Left ventricle myocardium inferior (tissue), 1 donor: Measurements from ENCODE around the gene ERAL1. TPM values are rescaled to one million over a fixed set of nuclear protein-coding genes. Genes with fewer than 3 reads are reported as not detected.

Experiments used
- DNase-seq: peaks from one replicate; pipeline ENCODE4 v3.0.0-alpha.2; 2020
- H3K27ac ChIP-seq: fragments of 200-600 bp; replicated peaks from 2 replicates; pipeline ENCODE4 v1.8.0; 2021
- H3K27me3 ChIP-seq: fragments of 200-600 bp; 2 replicates; pipeline ENCODE4 v1.8.0; 2021; ENCODE audit warnings: low read depth
- H3K36me3 ChIP-seq: fragments of 200-600 bp; 2 replicates; pipeline ENCODE4 v1.8.0; 2021
- H3K4me1 ChIP-seq: fragments of 200-600 bp; 2 replicates; pipeline ENCODE4 v1.8.0; 2021
- H3K4me3 ChIP-seq: fragments of 200-600 bp; 2 replicates; pipeline ENCODE4 v1.8.0; 2021; ENCODE audit warnings: mild to moderate bottlenecking, moderate library complexity
- H3K9me3 ChIP-seq: fragments of 200-600 bp; replicated peaks from 2 replicates; pipeline ENCODE4 v1.8.0; 2021
- CTCF ChIP-seq: fragments of 200-600 bp; IDR thresholded peaks from 2 replicates; pipeline ENCODE4 v1.8.0; 2021; ENCODE audit warnings: antibody characterized with exemption, mild to moderate bottlenecking, borderline replicate concordance
- intact Hi-C: fragments of 100-400 bp; cut with micrococcal nuclease; formaldehyde crosslinking; loops from one replicate; pipeline ENCODE4 v1.11.0; 2022
- total RNA-seq: library from RNA; stranded (reverse); fragmentation: NEBNext Ultra II Directional; extraction: Animal tissue kit (Norgen Biotek cat#: 25700); gene quantifications from one replicate; pipeline ENCODE4 v1.2.1, GENCODE V29; 2021
- donor health status: DM: no; HTN: yes; CAD: no; lungs with severe emphysema.

ERAL1 gene
- total RNA-seq, 1 donor from 2014 or later: 35.4 TPM

- H3K27me3 ChIP-seq: no peaks in the 10 kb centered on the region
- TF ChIP-seq CTCF: no peak
- intact Hi-C loops: no loop called here
- H3K4me3 ChIP-seq: no peak overlapping the region
- no peak overlapping the region for H3K27ac ChIP-seq
- H3K36me3 ChIP-seq: peaks cover 70% of the 10 kb centered on the region
- H3K9me3 ChIP-seq: no peaks in the 10 kb centered on the region
- H3K4me1 ChIP-seq: peaks cover 19% of the 10 kb centered on the region
- no peak for DNase-seq
These were observed 27.5 kb downstream of the ERAL1 start for GRCh38 chr17:28882154-28882895.

GRCh38 chr17:28883967-28884702 lies 29.3 kb downstream of the ERAL1 start:
- Histone ChIP-seq H3K4me3 (no peak overlapping the region), H3K9me3 (no peaks in the 10 kb centered on the region), H3K27me3 (no peaks in the 10 kb centered on the region), H3K27ac (no peak overlapping the region), H3K36me3 (peaks cover 64% of the 10 kb centered on the region), H3K4me1 (peaks cover 19% of the 10 kb centered on the region)
- intact Hi-C loops: no loop called here
- DNase-seq: no peak
- TF ChIP-seq CTCF: no peak

- intact Hi-C loops: no loop called here
- H3K36me3 ChIP-seq: peaks cover 52% of the 10 kb centered on the region
- no peaks in the 10 kb centered on the region for H3K9me3 ChIP-seq
- peaks cover 24% of the 10 kb centered on the region for H3K4me1 ChIP-seq
- no peak overlapping the region for H3K27ac ChIP-seq
- no peak for DNase-seq
- no peak overlapping the region for H3K4me3 ChIP-seq
- H3K27me3 ChIP-seq: no peaks in the 10 kb centered on the region
- no peak for TF ChIP-seq CTCF
These were observed 30.5 kb downstream of the ERAL1 start for GRCh38 chr17:28885363-28885762.

GRCh38 chr17:28885951-28886350 lies 31.1 kb downstream of the ERAL1 start:
- Histone ChIP-seq H3K27ac (no peak overlapping the region), H3K4me1 (peaks cover 26% of the 10 kb centered on the region), H3K27me3 (no peaks in the 10 kb centered on the region), H3K4me3 (no peak overlapping the region), H3K36me3 (peaks cover 46% of the 10 kb centered on the region), H3K9me3 (no peaks in the 10 kb centered on the region)
- intact Hi-C loops: no loop called here
- no peak for DNase-seq
- TF ChIP-seq CTCF: no peak

- no peak overlapping the region for H3K4me3 ChIP-seq
- no peaks in the 10 kb centered on the region for H3K9me3 ChIP-seq
- DNase-seq: no peak
- intact Hi-C loops: no loop called here
- peaks cover 26% of the 10 kb centered on the region for H3K36me3 ChIP-seq
- TF ChIP-seq CTCF: no peak
- no peak overlapping the region for H3K27ac ChIP-seq
- H3K4me1 ChIP-seq: peaks cover 46% of the 10 kb centered on the region
- no peaks in the 10 kb centered on the region for H3K27me3 ChIP-seq
These were observed 33.2 kb downstream of the ERAL1 start for GRCh38 chr17:28887871-28888471.
